GF-D8 (cell line): ENCODE measurements around the gene ALKBH4.
"Not testable (repeated sequence)": the region's sequence is repeated elsewhere in the genome, so short reads cannot be mapped to it uniquely, and the experiment has no call there.

ENCODE experiments used
- DNase-seq: peaks from one replicate; lab custom pipeline; 2025; lab: John Stamatoyannopoulos, UW

Gene ALKBH4

GRCh38 chr7:102426268-102427018 is 38.2 kb downstream of the ALKBH4 start:
- DNase-seq = no peak

DNA sequence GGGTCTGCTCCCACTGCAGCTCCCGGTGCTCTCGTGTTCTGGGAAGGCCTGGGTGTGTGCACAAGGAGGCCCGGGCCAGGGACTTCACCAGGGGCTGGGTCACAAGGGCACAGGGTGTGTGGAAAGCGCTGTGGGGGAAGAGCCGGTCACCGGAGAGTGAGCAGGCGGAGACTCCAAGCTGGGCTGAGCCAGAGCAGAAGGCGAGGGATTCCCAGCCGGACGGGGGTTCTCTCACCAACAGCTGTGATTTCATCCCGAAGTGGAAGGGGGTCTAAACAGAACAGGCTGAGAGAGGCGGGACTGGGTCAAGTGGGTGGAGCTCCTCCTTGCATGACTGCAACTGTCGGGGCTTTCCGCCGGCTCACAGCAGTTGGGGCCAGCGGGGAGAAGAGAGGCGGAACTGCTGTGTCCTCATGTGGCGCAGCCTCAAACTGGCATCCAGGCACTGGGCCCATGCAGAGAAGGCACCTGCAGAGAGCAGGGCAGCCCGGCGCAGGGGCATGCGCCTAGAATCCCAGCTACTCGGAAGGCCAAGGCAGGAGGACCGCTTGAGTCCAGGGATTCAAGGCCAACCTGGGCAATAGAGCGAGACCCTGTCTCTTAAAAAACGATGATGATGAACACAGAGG is 38.9 kb downstream of the ALKBH4 start:
- DNase-seq = no peak

GRCh38 chr7:102424787-102425218 is 39.9 kb downstream of the ALKBH4 start:
- no peak for DNase-seq

- no peak for DNase-seq
These were observed 40.5 kb downstream of the ALKBH4 start for GRCh38 chr7:102424129-102424551.

GRCh38 chr7:102421706-102422240 is 42.9 kb downstream of the ALKBH4 start:
- no peak for DNase-seq

DNA sequence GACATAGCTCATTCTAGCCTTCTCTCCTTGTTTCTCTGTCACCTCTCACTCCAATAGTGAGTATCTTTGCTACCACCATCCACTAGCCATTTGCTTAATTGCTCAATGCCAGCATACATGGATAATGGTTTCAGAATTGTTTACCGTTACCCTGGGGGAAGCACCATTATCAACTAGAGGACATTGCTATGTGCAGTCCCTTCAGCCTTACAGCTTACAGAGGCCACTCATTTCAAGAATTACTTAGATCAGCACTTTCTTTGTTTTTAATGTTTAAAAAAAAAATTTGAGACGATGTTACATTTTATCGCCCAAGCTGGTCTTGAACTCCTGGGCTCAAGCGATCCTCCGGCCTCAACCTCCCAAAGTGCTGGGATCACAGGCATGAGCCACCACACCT is 46.1 kb downstream of the ALKBH4 start:
- no peak for DNase-seq

DNA sequence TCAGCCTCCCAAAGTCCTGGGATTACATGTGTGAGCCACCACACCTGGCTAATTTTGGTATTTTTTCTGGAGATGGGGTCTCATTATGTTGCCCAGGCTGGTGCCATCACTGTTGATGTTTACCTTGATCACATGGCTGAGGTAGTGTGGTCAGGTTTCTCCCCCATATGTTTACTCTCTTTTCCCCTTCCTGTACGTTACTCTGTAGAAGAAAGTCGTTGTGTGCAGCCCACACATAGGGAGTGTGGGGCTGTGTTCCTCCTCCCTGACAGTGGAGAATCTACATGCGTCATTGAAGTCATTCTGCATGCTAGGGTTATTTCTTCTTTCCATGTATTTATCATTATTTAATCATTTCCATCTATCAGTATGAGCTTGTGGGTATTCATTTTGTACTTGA is 47.6 kb downstream of the ALKBH4 start:
- no peak for DNase-seq

DNA sequence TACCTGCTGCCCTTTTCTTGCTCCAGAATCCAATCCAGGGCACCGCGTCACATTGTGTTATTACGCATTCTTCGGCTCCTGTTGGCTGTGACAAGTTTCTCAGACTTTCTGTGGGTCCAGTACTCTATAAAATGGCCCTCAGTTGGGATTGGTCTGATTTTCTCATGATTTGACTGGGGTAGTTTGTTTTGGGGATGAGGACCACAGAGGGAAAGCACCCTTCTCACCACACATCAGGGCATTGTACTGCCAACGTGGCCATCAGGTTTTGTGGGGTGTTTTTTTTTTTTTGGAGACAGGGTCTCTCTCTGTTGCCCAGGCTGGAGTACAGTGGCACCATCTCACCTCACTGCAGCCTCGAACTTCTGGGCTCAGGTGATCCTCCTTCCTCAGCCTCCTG is 48.3 kb downstream of the ALKBH4 start:
- DNase-seq = no peak

DNA sequence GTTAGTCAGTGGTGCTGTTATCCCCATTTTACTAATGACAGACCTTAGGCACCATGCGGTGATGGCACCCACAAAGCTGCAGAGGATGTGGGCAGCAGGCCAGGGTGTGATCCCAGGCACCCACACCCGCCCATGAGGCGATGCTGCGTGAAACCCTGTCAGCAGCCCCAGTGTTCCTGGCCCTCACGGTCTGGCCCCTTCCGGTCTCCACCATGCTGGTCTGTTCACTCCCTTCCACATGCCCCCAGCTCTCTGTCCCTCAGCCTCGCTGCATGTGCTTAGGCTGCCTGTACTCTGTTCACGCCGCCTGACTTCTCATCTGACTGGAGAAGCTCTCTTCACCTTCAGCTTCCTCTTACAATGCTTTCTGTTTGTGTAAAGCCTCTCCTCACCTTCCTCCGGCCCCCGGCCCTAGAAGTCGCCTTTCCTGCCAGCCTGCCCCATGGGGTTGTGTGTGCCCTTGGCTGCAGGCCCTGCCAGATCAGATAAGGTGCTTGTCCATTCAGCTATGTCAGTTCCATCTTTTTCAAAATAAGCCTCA is 48.9 kb downstream of the ALKBH4 start:
- DNase-seq = no peak

DNA sequence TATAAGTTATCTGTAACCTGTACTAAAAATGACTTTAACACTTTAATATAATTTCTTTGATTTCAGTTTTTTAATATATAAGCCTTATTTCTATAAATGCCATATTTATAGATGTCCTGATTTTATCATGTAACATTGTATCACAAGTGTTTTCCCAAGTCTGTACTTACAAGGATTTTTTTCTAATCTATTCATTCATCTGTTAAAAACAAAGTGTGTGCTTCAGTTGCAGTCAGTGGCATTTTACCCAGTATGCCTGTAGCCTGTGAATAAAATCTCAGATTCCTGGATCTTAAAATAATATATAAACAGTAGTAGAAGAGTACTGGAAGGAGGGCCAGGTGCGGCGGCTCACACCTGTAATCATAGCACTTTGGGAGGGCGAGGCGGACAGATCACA is 51.1 kb downstream of the ALKBH4 start:
- DNase-seq = no peak

- DNase-seq = no peak
These were observed 51.6 kb downstream of the ALKBH4 start for GRCh38 chr7:102413091-102413490.

GRCh38 chr7:102412548-102412947 is 52.1 kb downstream of the ALKBH4 start:
- no peak for DNase-seq

DNA sequence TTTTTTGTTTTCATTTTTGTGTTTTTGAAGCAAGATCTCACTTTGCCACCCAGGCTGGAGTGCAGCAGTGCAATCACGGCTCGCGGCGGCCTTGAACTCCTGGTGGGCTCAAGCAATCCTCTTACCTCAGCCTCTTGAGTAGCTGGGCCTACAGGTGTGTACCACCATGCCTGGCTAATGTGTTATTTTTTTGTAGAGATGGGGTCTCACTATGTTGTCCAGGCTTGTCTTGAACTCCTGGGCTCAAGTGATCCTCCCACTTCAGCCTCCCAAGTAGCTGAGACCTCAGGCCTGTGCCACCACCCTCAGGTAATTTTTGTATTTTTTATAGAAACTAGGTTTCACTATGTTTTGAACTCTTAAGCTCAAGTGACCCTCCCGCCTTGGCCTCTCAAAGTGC is 53.7 kb downstream of the ALKBH4 start:
- DNase-seq = no peak

- DNase-seq = no peak
These were observed 54.5 kb downstream of the ALKBH4 start for GRCh38 chr7:102410123-102410522.

- no peak for DNase-seq
These were observed 55.3 kb downstream of the ALKBH4 start for GRCh38 chr7:102409340-102409739.

DNA sequence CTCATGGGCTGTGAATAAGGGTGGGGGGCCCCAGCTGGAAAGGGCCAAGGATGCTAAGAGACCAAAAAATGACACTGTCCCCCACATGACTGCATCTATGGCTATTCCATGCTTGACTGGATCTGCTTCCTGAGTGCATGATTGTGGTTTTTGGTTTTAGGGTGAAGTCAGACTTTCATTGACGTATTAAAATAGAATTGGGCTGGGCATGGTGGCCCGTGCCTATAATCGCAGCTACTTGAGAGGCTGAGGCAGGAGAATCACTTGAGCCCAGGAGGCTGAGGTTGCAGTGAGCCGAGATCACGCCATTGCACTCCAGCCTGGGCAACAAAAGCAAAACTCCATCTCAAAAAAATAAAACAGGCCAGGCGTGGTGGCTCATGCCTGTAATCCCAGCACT is 56.1 kb downstream of the ALKBH4 start:
- not testable (repeated sequence) for DNase-seq

- DNase-seq = no peak
These were observed 56.8 kb downstream of the ALKBH4 start for GRCh38 chr7:102407910-102408309.
